WTC11 (cell line): ENCODE data around the gene FKBP4. TPM values are rescaled to one million over a fixed set of nuclear protein-coding genes. Genes with fewer than 3 reads are reported as not detected.

Source experiments
- AR ChIP-seq: fragments of 250-450 bp; sonication (Bioruptor Pico); IDR thresholded peaks from 2 replicates; pipeline ENCODE4 v1.9.0; 2021; ENCODE audit warnings: mild to moderate bottlenecking
- CREB1 ChIP-seq: sonication (generic); formaldehyde crosslinking; IDR thresholded peaks from 2 replicates; pipeline ENCODE4 v1.8.0; 2023; ENCODE audit warnings: mild to moderate bottlenecking, missing genetic modification reagents
- CTCF ChIP-seq: fragments of 200-600 bp; IDR thresholded peaks from 2 replicates; pipeline ENCODE4 v1.8.0; 2022; ENCODE audit warnings: antibody characterized with exemption
- E2F1 ChIP-seq: sonication (generic); formaldehyde crosslinking; IDR thresholded peaks from 2 replicates; pipeline ENCODE4 v1.8.0; 2022; ENCODE audit warnings: mild to moderate bottlenecking, missing genetic modification reagents
- GABPB1 ChIP-seq: sonication (generic); formaldehyde crosslinking; IDR thresholded peaks from 2 replicates; pipeline ENCODE4 v1.8.1; 2023; ENCODE audit warnings: mild to moderate bottlenecking, missing genetic modification reagents
- HMGXB4 ChIP-seq: sonication (generic); formaldehyde crosslinking; IDR thresholded peaks from 2 replicates; pipeline ENCODE4 v1.8.1; 2023; ENCODE audit warnings: mild to moderate bottlenecking, moderate library complexity, missing genetic modification reagents
- IRF1 ChIP-seq: sonication (generic); formaldehyde crosslinking; IDR thresholded peaks from 2 replicates; pipeline ENCODE4 v1.8.0; 2023; ENCODE audit warnings: missing genetic modification reagents
- NFE2L1 ChIP-seq: sonication (generic); formaldehyde crosslinking; IDR thresholded peaks from 2 replicates; pipeline ENCODE4 v1.8.1; 2023; ENCODE audit warnings: missing genetic modification reagents
- NR2C2 ChIP-seq: sonication (generic); formaldehyde crosslinking; IDR thresholded peaks from 2 replicates; pipeline ENCODE4 v1.8.0; 2022; ENCODE audit warnings: mild to moderate bottlenecking, missing genetic modification reagents
- PRDM15 ChIP-seq: sonication (generic); formaldehyde crosslinking; IDR thresholded peaks from 2 replicates; pipeline ENCODE4 v1.8.0; 2022; ENCODE audit warnings: missing genetic modification reagents
- RELA ChIP-seq: sonication (generic); formaldehyde crosslinking; IDR thresholded peaks from 2 replicates; pipeline ENCODE4 v1.8.1; 2022; ENCODE audit warnings: missing genetic modification reagents, mild to moderate bottlenecking, borderline replicate concordance
- SMAD3 ChIP-seq: sonication (generic); formaldehyde crosslinking; IDR thresholded peaks from 2 replicates; pipeline ENCODE4 v1.8.0; 2022; ENCODE audit warnings: missing genetic modification reagents, mild to moderate bottlenecking, borderline replicate concordance
- TEAD4 ChIP-seq: sonication (generic); formaldehyde crosslinking; IDR thresholded peaks from 2 replicates; pipeline ENCODE4 v1.8.0; 2022; ENCODE audit warnings: mild to moderate bottlenecking, missing genetic modification reagents
- USF2 ChIP-seq: sonication (generic); formaldehyde crosslinking; IDR thresholded peaks from 2 replicates; pipeline ENCODE4 v1.8.1; 2023; ENCODE audit warnings: mild to moderate bottlenecking, missing genetic modification reagents, moderate library complexity
- ZNF232 ChIP-seq: sonication (generic); formaldehyde crosslinking; IDR thresholded peaks from 2 replicates; pipeline ENCODE4 v1.8.0; 2022; ENCODE audit warnings: mild to moderate bottlenecking, missing genetic modification reagents
- ZNF263 ChIP-seq: sonication (generic); formaldehyde crosslinking; IDR thresholded peaks from 2 replicates; pipeline ENCODE4 v1.8.1; 2022; ENCODE audit warnings: low read depth, mild to moderate bottlenecking, moderate library complexity, missing genetic modification reagents
- ZNF416 ChIP-seq: fragments of 250-450 bp; sonication (Bioruptor Pico); IDR thresholded peaks from 2 replicates; pipeline ENCODE4 v1.9.0; 2021; ENCODE audit warnings: mild to moderate bottlenecking, inconsistent platforms
- ZNF512 ChIP-seq: sonication (generic); formaldehyde crosslinking; IDR thresholded peaks from 2 replicates; pipeline ENCODE4 v1.8.1; 2022; ENCODE audit warnings: missing genetic modification reagents, borderline replicate concordance
- ZNF532 ChIP-seq: fragments of 250-450 bp; sonication (Bioruptor Pico); IDR thresholded peaks from 2 replicates; pipeline ENCODE4 v1.9.0; 2021; ENCODE audit warnings: mild to moderate bottlenecking, borderline replicate concordance
- total RNA-seq: library from RNA; stranded (reverse); gene quantifications from 3 replicates; pipeline ENCODE4 v1.2.3, GENCODE V29; 2021

Gene FKBP4
- total RNA-seq, 1 experiment from 2014 or later, result 257 TPM

- TF ChIP-seq AR (no peak), HMGXB4 (CRISPR knock-in tag) (no peak; the same call in 1 of the 2 replicates), USF2 (peak; percentile 56), IRF1 (CRISPR knock-in tag) (peak; percentile 90), CREB1 (no peak), TEAD4 (CRISPR knock-in tag) (no peak), E2F1 (CRISPR knock-in tag) (no peak), ZNF416 (CRISPR knock-in tag) (no peak), NR2C2 (CRISPR knock-in tag) (no peak), ZNF512 (CRISPR knock-in tag) (no peak), CTCF (no peak), RELA (CRISPR knock-in tag) (peak; percentile 73; the same call in 1 of the 2 replicates), PRDM15 (CRISPR knock-in tag) (no peak), ZNF263 (CRISPR knock-in tag) (no peak), GABPB1 (peak; percentile 48; the same call in 1 of the 2 replicates), SMAD3 (CRISPR knock-in tag) (no peak; the same call in 1 of the 2 replicates), NFE2L1 (CRISPR knock-in tag) (peak; percentile 88), ZNF532 (CRISPR knock-in tag) (no peak), ZNF232 (CRISPR knock-in tag) (peak; percentile 9; the same call in 1 of the 2 replicates)
Measured at GRCh38 chr12:2794736-2795289, at the start of gene FKBP4 (continued).
